C4-2B (cell line): ENCODE measurements around the gene DHPS.
A peak's percentile ranks its signal among the peaks of the same experiment; 100 is the strongest.
"Not testable (repeated sequence)": the region's sequence is repeated elsewhere in the genome, so short reads cannot be mapped to it uniquely, and the experiment has no call there.

Experiments used
- H3K27ac ChIP-seq: fragments of 450-650 bp; 2 replicates; pipeline ENCODE4 v1.5.1; 2017
- CTCF ChIP-seq: fragments of 450-650 bp; conservative IDR thresholded peaks from 2 replicates; pipeline ENCODE4 v1.5.1; 2017; ENCODE audit warnings: mild to moderate bottlenecking
- ZFX ChIP-seq: fragments of 450-650 bp; IDR thresholded peaks from 2 replicates; pipeline ENCODE4 v1.6.1; 2017

The DHPS gene

GRCh38 chr19:12681074-12681987 lies at the start of gene DHPS:
TSS of gene DHPS (minus strand) at chr19:12681880. CDS start at chr19:12681766, 114 bp downstream.
- TF ChIP-seq CTCF (no peak), ZFX (peak; percentile 52; the same call in 1 of the 2 replicates)
- peak within 1 kb of the TSS; percentile 91 for H3K27ac ChIP-seq

GRCh38 chr19:12731337-12731736 lies 49.7 kb upstream of the DHPS start:
- H3K27ac ChIP-seq: no peak overlapping the region
- no peak for TF ChIP-seq ZFX
- TF ChIP-seq CTCF: no peak

GRCh38 chr19:12730064-12730463 lies 48.4 kb upstream of the DHPS start:
- no peak overlapping the region for H3K27ac ChIP-seq
- no peak for TF ChIP-seq CTCF
- TF ChIP-seq ZFX: no peak

GRCh38 chr19:12727745-12728433 lies 46.2 kb upstream of the DHPS start:
- TF ChIP-seq ZFX: no peak
- no peak for TF ChIP-seq CTCF
- no peak overlapping the region for H3K27ac ChIP-seq

GRCh38 chr19:12726988-12727316 lies 45.3 kb upstream of the DHPS start:
- TF ChIP-seq CTCF: no peak
- no peak for TF ChIP-seq ZFX
- H3K27ac ChIP-seq: no peak overlapping the region

- H3K27ac ChIP-seq: not testable (repeated sequence)
These were observed 43.9 kb upstream of the DHPS start for GRCh38 chr19:12725612-12726011.

GRCh38 chr19:12723641-12724426 lies 42.2 kb upstream of the DHPS start, which contains the start of gene TNPO2:
TSS of gene TNPO2 (minus strand) at chr19:12723932. CDS start at chr19:12720977, 2,955 bp downstream.
- peak within 1 kb of the TSS; percentile 92 for H3K27ac ChIP-seq
- TF ChIP-seq ZFX: peak; percentile 34; the same call in 1 of the 2 replicates
- TF ChIP-seq CTCF: no peak
